Measurements from ENCODE around the gene LAMB2. TPM values are rescaled to one million over a fixed set of nuclear protein-coding genes. Genes with fewer than 3 reads are reported as not detected.
A peak's percentile ranks its signal among the peaks of the same experiment; 100 is the strongest.

Gene LAMB2
- total and polyA plus RNA-seq, 2 donors (not counting 1 experiment from before 2014, with no cell fraction given): 0.67 to 0.74 TPM

- WGBS (ENCODE audit: insufficient coverage): 20% methylated on average over 1 of the region's 1 CpG
- intact Hi-C loops (cut with micrococcal nuclease): loop anchor here (5.0 kb wide), 1 partner anchor 172 kb away; the partner anchor contains the start of gene USP4
- Histone ChIP-seq H4K20me1 (ENCODE audit: control insufficient read depth, insufficient read depth, low read length, poor library complexity, severe bottlenecking) (no peaks in the 10 kb centered on the region), H3K4me2 (replicated peaks; ENCODE audit: low read depth, low read length, poor library complexity, severe bottlenecking) (peak overlapping the region; percentile 99), H3K79me2 (ENCODE audit: control insufficient read depth, insufficient read depth, low read length) (peaks cover 7% of the 10 kb centered on the region), H3K9me3 (ENCODE audit: control extremely low read depth in 1 of 3, control insufficient read depth in 2 of 3, insufficient read depth in 1 of 3, low read length in 2 of 3) (peaks cover 0 to 12% (median 4%) of the 10 kb centered on the region in 3 donors), H3K4me1 (ENCODE audit: control insufficient read depth in 2 of 2, insufficient read depth in 2 of 2, low read length in 2 of 2) (peaks cover 20 to 26% of the 10 kb centered on the region in 2 donors), H3K27me3 (replicated peaks in 1 of 4; ENCODE audit: control extremely low read depth in 1 of 4, control insufficient read depth in 3 of 4, insufficient read depth in 4 of 4, low read length in 3 of 4) (peaks cover 0 to 7% (median 1%) of the 10 kb centered on the region in 4 experiments), H3K9ac (ENCODE audit: low read length) (peak overlapping the region; percentile 76), H3K36me3 (replicated peaks in 1 of 2; ENCODE audit: control extremely low read depth in 1 of 2, control insufficient read depth in 1 of 2, extremely low read depth in 1 of 2, insufficient read depth in 2 of 2, low read length in 1 of 2) (no peaks in the 10 kb centered on the region), H3K4me3 (ENCODE audit: control extremely low read depth in 1 of 5, extremely low read depth in 1 of 5, insufficient read depth in 1 of 5, low read depth in 2 of 5, low read length in 4 of 5) (peak overlapping the region in 4 of 5 experiments; percentile 59 to 76 (median 71)), H3K27ac (ENCODE audit: low read length in 2 of 2) (no peak overlapping the region), H2AFZ (ENCODE audit: insufficient read depth, low read depth, low read length, poor library complexity, severe bottlenecking) (peak overlapping the region; percentile 91)
- ATAC-seq (ENCODE audit: low read depth): no peak
- no peak for TF ChIP-seq CTCF (IDR thresholded peaks at IDR 0.05)
- TF ChIP-seq EZH2 (IDR thresholded peaks at IDR 0.05; ENCODE audit: borderline replicate concordance, insufficient read depth, low read depth, low read length, poor library complexity, severe bottlenecking): no peak
- Mint-ChIP-seq H3K27ac (peak overlapping the region; percentile 70), H3K27me3 (peaks cover 7% of the 10 kb centered on the region), H3K9me3 (ENCODE audit: insufficient read depth) (no peaks in the 10 kb centered on the region), H3K4me3 (peak overlapping the region; percentile 90), H3K4me1 (peaks cover 16% of the 10 kb centered on the region)
- ChIA-PET POLR2A (interaction anchor here (0.5 to 1.0 kb wide), 3 partner anchors 50 to 279 kb away, joined by 3 read pairs; partner anchors contain the start of gene USP19), CTCF (interaction anchor here (0.6 to 6.5 kb wide), 10 partner anchors 12 to 279 kb away, joined by 3 to 36 read pairs (median 4); partner anchors contain the start of gene USP4)
- DNase-seq: peak; percentile 41
Observed at GRCh38 chr3:49170744-49171118, 37.9 kb upstream of the LAMB2 start.

Data from B cell (primary cell).